ENCODE results near the gene CDC25A.
"Not testable (repeated sequence)": the region's sequence is repeated elsewhere in the genome, so short reads cannot be mapped to it uniquely, and the experiment has no call there.

The CDC25A gene

DNA sequence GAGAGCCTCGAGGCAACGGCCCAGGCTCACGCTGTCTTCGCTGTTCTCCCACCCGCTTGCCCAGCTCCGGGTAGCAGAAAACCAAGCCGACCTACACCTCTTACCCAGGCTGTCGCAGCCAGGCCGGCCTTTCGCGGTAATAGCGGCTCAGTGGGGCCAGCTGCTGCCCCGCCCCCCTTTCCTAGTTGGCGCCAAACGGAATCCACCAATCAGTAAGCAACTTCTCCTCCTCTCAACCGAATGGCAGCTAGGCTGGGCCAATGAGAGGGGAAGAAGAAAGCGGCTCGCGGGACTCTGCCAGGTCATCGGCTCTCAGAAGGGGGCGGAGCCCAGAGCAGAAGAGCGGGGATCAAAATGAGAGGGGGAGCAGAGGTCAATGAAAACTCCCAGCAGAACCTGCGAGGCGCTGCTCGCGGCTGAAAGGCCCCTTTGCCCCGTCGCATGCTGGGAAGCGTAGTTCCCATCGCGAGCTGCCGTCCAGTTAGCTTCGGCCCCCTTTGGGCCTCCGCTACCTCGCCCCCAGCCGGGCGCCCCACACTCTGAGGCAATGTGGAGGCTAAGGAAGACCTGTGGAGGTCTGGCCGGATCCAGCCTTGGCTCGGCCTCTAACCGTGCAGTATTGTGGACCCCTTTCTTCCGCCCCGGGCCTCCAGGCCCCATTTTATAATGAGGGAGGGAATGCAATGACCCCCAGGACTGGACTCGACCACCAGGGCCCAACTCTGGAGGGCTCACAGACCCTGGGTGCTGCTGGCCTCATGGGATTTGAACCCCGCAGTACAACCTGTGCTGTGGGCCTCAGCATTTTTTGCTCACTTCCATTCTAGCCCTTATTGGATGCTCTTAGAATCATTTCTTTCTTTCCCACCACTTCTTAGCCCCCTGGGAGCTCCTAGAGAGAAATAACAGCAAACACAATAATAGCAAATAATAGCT lies at the start of gene CDC25A:
Gene CDC25A, minus strand, starts transcription at position 152 of the 936 bp plus-strand sequence. CDS start 470 bp downstream, outside the sequence.
- DNase-seq (ENCODE audit: low read depth) = peak; percentile 98

DNA sequence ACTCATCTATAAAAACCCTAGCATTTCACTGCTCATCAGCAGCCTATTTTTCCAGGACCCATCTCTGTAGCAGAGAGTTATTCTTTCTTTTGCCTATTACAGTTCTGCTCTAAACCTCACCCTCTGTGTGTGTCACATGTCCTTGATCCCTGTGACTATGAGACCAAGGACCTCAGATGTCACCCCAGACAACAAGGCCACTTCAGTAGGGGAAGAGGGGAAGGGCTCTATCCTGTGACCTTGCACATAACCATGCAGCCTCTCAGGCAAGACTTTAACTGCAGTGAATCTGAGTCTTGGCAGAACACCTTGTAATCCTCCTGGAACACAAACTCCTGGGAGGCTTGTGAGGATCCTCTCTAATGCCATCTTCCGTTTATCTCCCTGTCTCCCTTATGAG lies 48.3 kb upstream of the CDC25A start:
- no peak for DNase-seq (ENCODE audit: low read depth)

DNA sequence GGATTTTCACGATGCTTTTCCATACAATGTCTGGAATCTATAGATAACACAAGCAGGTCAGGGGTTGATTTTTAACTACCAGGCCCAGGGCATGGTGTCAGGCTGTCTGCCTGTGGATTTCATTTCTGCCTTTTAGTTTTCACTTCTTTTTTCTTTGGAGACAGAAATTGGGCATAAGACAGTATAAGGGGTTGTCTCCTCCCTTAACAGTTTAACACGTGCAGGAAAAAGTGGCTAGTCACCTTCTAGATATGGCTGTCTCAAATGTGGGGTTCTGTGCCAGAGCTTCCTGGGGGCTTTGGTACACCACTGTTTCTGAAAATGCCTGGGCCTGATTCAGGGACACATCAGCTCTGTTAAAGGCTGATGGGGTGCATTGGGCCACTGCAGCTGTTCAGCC lies 45.3 kb upstream of the CDC25A start:
- no peak for DNase-seq (ENCODE audit: low read depth)

DNA sequence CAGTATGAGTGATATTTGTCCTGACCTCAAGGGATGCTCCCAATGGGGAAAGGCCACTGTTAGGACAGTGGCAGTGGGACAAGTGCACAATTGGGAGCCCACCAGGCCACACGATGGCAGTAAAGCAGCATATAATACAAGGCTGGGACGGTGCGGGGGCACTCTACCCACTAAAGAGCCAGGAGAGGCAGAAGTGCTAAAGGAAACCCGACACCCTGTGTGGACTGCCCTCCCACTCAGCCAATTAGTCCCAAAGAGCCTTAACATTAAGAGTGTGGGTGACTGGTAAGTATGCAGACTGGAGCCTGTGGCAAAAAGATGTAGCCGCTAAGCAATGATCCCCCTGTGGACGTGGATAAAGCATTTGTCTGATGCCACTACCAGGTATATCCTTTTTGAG lies 44.5 kb upstream of the CDC25A start:
- no peak for DNase-seq (ENCODE audit: low read depth)

DNA sequence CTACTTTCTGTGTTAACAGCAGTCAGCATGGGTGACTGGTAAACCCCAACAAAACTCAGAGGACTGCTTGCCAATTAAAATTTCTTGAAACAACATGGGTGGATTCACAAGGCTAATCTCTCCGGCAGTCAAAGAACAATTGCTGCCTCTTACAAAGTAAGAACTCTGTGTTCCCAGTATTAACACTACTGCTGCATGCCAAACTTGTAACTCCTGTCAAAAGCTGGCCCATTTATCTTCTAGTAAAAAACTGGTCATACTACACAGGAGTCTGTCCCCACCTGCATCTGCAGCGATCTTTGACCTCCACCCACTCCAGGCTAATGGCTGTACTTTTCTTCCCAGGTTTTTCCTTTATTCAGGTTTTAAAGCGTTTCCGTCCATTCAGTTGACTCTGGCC lies 44.0 kb upstream of the CDC25A start:
- DNase-seq (ENCODE audit: low read depth) = no peak

DNA sequence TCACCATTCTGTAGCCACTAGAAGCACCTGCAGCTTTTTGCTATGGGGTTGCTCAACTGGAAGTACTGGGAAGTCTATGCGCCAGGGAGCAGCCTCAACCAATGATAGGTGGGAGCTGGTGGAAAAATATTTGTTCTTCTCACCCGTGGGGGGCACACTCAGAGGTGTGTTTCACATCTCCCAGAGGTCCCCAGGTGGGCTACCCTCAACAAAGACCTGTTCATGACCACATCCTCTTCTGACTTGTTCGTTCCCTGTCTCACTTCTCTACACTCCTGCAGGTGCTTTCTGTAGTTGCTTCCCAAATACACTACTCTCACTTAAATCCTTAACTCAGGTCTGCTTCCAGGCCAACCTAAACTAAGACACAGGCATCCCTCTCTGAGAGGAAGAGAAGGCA lies 38.7 kb upstream of the CDC25A start:
- no peak for DNase-seq (ENCODE audit: low read depth)

DNA sequence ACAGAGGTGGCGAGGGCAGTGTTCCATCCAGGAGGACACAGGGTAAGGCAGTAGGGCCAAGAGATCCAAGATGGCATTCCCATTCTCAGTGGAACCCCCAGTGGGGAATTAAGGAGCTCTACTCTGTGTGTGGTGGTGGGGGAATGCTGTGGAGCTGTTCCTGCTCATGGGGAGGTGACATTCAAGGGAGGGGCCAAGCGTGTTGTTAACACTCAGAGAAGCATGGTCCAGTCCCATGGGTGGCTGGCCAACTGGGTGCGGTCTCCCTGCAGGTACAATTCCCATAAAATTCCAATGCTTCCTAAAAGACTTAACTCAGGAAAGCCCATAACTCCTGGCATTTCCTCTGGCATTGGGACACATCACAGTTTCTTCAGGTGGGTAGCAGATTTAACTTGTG lies 37.4 kb upstream of the CDC25A start:
- no peak for DNase-seq (ENCODE audit: low read depth)

DNA sequence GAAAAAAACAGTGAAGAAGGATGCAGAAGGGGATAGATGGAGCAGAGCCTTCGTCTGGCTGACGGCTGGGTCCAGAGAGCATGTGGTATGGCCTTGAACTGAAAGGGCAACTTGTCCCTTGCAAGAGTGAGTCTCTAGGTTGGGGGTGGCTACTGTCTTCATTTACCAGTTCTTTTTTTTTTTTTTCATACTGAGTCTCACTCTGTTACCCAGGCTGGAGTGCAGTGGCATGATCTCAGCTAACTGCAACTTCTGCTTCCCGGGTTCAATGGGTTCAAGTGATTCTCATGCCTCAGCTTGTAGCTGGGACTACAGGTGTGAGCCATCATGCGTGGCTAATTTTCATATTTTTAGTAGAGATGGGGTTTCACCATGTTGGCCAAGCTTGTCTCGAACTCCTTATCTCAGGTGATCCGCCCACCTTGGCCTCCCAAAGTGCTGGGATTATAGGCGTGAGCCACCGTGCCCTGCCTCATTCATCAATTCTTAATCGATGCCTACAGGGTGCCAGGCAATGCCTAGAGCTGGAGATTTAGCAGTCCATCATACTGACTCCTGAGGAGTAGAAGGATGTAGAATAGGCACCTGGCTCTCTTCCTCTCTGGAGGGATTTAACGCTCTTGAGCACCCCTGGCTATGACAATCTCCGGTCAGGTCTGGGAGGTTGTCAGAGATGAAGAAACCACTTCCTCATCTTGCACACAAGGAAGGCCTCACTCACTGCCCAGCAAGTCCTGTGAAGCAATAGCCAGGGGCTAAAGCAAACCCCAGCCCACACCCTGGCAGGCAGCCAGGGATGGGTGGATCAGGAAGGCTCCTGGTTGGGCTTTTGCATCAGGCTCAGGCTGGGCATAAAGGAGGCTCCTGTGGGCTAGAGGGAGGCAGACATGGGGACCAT lies 34.6 kb upstream of the CDC25A start, which contains the start of gene CAMP:
Gene CAMP, plus strand, starts transcription at position 880 of the 898 bp plus-strand sequence. Its CDS starts 17 bp downstream, at position 897.
- DNase-seq (ENCODE audit: low read depth) = no peak

DNA sequence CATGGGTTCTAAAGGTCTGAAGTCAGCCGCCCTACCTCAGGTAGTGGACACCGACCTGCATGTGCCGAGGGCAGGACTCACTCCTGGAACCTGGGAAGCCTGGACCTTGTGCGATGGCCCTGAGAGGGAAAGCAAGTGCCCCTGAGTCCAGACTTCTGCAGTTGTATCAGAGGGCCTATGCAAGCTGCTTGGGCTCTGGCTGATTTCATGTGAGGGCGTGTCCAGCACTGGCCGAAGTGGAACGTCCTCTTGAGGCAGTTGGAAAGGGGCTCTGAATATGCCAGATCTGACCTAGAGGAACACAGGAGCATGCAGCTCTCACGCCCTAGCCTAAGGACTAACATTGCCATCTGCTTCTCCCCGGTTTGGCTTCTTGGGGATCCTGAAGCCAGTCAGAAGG lies 32.5 kb upstream of the CDC25A start:
- no peak for DNase-seq (ENCODE audit: low read depth)

DNA sequence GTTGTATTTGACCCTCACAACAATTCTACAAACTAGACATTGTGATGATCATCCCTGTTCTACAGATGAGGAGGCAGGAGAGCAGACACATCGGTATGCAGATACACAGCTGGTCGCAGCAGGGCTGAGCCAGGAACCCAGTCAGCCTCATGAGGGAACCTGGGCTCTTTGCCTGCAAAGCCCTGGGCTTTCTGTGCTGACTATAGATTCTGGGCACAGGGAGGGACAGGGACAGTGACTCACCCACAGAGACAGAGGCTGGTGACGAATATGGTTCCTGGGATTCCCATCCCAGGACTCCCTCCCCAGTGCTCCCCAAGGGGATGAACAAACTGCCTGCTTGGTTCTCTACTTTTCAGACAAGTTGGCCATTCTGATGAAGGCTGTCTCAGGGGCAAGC lies 31.3 kb upstream of the CDC25A start:
- peak; percentile 18 for DNase-seq (ENCODE audit: low read depth)

DNA sequence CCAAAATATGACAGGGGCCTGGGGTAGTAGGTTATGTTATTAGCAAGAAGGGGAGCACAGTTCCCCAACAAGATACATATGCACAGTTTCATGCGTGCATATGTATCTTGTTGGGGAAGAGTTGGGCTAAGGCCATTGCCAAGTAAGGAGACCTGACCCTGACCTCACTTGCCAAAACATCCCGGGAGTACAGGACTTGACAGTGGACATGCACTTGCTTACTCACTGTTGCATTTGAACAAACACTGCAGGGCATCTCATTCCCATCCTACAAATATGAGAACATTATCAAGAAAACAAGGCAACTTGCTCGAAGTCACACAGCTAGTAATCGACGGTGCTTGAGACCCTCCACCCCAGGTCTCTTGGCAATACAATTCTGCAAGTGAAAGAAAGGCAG lies 30.3 kb upstream of the CDC25A start:
- no peak for DNase-seq (ENCODE audit: low read depth)

DNA sequence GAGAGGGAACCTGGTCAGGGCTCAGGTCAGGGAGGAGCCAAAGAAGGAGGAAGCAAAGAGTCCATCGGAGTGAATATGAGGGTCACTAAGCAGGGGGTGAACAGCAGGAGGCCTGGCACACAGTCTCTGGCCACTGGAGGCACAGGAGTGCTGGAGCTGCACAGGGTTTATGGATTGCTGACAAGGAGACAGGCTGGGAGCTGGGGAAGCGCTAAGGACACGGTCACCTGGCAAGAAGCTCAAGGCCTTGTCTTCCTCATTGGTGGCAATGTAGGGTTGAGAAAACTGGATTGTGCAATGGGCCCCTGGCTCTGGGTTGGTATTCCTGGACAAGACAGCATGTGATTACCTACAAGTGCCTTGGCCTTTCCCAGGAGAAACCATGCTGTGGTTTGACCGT lies 29.2 kb upstream of the CDC25A start:
- no peak for DNase-seq (ENCODE audit: low read depth)

DNA sequence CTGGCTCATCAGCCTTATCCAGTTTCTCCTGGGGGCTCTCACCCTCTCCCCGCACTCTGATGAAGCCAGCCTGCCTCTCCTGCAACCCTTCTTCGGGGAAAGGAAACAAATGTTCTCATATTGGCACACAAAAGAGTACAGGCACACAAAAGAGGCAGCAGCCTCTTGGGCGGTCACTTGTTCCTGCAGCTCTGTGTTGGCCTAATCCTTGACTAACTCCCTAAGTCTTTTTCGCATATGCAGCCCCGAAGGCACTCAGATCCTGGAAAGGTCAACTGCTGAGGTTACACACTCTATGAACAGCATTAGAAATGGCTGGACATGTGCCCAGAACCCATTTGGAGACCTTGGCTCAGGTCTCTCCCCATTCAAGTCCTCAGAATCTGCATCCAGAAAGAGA lies 27.7 kb upstream of the CDC25A start:
- no peak for DNase-seq (ENCODE audit: low read depth)

DNA sequence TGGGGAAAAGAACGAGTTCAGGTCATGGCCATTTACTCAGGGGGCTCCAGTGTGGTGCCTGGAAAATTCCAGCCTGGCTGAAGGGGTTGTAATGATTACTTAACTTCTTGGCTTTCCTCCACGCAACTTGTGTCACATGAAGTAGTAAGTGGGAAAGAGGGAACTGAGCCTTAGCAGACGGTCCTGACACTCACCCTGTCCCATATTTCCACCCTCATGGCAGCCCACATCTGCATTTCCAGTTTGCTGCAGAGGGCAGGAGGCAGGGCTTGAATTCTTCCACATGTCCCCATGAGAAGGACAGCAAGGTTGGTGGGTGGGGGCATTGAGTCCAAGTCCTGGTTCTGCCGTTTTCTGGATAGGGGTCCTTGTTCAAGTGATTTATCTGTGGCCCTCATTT lies 27.2 kb upstream of the CDC25A start:
- no peak for DNase-seq (ENCODE audit: low read depth)

DNA sequence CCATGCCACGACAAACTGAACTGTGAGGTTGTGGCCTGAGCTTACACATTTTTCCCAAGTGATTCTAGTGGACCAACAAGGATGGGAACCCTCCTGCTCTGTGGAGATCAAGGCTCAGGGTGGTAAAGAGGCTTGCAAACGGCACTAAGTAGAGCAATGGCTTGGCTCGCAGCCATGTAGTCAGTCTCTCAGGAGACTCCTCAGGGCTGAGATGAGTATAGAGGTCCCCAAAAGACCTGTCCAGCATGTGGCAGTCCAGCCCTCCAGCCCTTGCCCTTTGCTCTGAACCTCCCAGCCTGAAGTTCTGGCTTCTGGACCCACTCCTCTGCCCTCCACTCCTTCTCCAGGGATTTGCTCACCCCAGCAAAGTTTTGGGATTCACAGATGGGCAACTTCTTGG lies 26.8 kb upstream of the CDC25A start:
- no peak for DNase-seq (ENCODE audit: low read depth)

DNA sequence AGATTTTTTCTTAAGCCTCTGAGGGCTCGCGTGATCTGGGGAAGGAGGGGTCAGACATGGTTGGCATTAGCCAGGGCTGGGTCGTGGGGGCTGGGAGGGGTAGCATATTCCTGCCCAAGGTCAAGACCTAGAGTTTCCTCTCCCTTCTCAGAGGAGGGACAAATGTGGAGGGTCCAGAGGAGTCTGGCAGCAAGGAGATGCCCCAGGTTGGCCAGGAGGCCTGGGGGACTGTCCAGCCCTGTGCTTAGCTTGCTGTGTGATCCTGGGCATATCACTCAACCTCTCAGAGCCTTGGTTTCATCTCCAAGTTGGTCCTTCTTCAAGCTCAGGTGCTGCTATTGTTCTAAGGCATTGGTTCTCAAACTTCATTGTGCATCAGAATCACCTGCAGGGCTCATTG lies 26.0 kb upstream of the CDC25A start:
- no peak for DNase-seq (ENCODE audit: low read depth)

DNA sequence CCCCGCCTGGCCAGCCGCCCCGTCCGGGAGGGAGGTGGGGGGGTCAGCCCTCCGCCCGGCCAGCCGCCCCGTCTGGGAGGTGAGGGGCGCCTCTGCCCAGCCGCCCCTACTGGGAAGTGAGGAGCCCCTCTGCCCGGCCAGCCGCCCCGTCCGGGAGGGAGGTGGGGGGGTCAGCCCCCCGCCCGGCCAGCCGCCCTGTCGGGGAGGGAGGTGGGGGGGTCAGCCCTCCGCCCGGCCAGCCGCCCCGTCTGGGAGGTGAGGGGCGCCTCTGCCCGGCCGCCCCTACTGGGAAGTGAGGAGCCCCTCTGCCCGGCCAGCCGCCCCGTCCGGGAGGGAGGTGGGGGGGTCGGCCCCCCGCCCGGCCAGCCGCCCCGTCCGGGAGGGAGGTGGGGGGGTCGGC lies 23.6 kb upstream of the CDC25A start:
- DNase-seq (ENCODE audit: low read depth) = not testable (repeated sequence)

DNA sequence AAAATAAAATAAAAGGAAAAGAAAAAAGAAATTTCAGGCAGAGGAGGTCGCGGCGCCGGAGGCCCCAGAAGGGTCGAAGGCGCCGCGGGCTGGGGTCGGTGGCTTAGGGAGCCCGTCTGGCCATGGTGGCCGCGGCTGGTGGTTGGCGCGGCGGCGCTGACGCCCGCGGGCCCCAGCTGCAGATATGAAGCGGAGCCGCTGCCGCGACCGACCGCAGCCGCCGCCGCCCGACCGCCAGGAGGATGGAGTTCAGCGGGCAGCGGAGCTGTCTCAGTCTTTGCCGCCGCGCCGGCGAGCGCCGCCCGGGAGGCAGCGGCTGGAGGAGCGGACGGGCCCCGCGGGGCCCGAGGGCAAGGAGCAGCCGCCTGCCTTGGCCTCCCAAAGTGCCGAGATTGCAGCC lies 22.3 kb upstream of the CDC25A start:
- DNase-seq (ENCODE audit: low read depth) = not testable (repeated sequence)

DNA sequence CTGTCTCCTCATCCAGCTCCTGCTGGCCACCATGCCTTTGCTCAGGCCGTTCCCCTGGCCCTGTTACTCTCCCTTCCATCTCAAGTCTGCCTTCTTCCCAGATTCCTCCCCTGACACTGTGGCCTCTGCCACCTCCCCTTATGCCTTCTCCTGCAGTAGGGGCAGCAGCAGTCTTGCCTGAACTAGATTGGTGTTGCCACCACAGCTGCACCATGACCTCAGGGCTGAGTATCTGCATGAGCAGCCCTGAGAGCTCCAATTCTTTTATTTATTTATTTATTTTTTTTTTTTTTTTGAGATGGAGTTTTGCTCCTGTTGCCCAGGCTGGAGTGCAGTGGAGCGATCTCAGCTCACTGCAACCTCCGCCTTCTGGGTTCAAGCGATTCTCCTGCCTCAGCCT lies 21.2 kb upstream of the CDC25A start:
- DNase-seq (ENCODE audit: low read depth) = no peak

DNA sequence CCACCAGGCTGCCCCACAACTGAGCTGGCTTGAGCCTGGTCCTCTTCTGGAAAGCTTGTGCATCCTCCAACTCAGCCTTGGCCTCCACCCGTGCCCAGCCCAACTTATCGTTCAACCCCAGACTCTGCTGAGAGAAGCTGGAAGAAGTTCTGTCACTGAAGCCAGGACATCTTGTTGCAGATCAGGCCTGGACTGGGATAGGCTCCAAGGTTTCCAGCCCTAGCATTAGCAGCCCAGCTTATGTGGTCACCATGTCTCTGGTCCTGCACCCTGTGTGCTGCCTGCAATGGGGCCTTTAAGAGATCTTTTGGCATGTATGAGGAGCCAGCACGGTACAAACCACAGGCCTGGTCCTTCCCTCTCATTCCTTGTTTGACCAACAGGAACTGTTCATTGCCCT lies 19.9 kb upstream of the CDC25A start:
- no peak for DNase-seq (ENCODE audit: low read depth)

DNA sequence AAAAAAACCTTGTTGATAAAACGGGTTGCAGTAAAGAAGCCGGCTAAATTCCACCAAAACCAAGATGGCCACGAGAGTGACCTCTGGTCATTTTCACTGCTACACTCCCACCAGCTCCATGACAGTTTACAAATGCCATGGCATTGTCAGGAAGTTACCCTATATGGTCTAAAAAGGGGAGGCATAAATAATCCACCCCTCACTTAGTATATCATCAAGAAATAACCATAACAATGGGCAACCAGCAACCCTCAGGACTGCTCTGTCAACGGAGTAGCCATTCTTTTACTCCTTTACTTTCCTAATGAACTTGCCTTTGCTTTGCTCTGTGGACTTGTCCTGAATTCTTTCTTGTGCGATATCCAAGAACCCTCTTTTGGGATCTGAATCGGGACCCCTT lies 14.4 kb upstream of the CDC25A start:
- DNase-seq (ENCODE audit: low read depth) = no peak

DNA sequence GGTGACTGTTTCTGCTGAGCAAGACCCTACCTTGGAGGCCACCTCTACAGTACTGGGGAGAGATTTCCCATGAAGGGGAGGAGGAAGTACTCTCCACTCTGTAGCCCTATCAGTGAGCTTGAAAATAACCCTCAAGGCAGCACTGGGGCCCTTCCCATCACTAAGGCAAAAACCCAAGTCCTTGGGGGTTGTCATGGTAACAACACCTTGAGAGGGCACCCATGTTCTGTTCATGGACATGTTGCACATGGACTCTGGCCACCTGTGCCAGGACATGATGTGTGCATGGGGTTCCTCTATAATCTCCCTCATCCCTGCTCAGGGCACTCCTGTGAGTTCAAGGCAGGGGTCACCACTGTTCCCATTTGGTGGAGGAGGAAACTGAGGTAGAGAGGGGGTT lies 10.9 kb upstream of the CDC25A start:
- no peak for DNase-seq (ENCODE audit: low read depth)

DNA sequence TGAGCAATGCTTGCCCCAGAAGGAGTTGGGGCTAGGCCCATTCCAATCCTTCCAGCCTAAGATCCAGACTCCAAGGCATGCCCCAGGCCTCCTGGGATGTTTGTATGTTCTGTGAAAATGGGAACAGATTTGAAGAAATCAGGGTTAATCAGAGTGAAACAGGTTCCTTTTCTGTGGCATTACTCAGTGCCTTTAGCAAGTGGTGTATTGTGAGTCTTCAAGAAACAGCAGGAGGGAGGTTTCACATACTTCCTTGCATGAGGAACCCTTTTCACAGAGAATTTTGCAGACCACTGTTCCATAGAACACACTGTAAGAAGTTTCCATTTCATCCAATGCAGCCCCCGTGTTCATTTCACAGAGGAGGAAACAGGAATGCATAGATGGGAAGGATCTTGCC lies 8.4 kb upstream of the CDC25A start:
- DNase-seq (ENCODE audit: low read depth) = no peak
